CD14-positive monocyte (primary cell): ENCODE measurements around the gene RNASE1. TPM values are rescaled to one million over a fixed set of nuclear protein-coding genes. Genes with fewer than 3 reads are reported as not detected.

Source experiments
- DNase-seq, 3 donors: peaks; one replicate each; pipeline ENCODE4 v3.0.0-alpha.2; 2011 to 2022
- H2AFZ ChIP-seq: 2 replicates; pipeline ENCODE4 v1.6.0; 2012; ENCODE audit warnings: mild to moderate bottlenecking, low read depth, low read length, inconsistent platforms; ENCODE audit not compliant: insufficient read depth, poor library complexity, severe bottlenecking
- H3K27ac ChIP-seq, 2 donors: 1 replicate in 1 of 2; 2 replicates in 1 of 2; pipeline ENCODE4 v1.5.1; 2012 to 2013; ENCODE audit warnings: low read length in 2 of 2, control low read depth in 1 of 2, inconsistent platforms in 1 of 2, low read depth in 1 of 2, mild to moderate bottlenecking in 1 of 2
- H3K27me3 ChIP-seq, 2 donors: one replicate each; pipeline versions ENCODE4 v1.6.0 to v1.6.1; 2011 to 2013; ENCODE audit warnings: low read length in 2 of 2; ENCODE audit not compliant: control insufficient read depth in 2 of 2, insufficient read depth in 2 of 2
- H3K36me3 ChIP-seq, 2 donors: replicated peaks in 1 of 2; 1 replicate in 1 of 2; 2 replicates in 1 of 2; pipeline versions ENCODE4 v1.5.1 to v1.6.1; 2012 to 2013; ENCODE audit warnings: low read length in 2 of 2, control low read depth in 1 of 2, inconsistent platforms in 1 of 2, mild to moderate bottlenecking in 1 of 2; ENCODE audit not compliant: insufficient read depth in 2 of 2, control insufficient read depth in 1 of 2
- H3K4me1 ChIP-seq, 2 donors: 1 replicate in 1 of 2; 2 replicates in 1 of 2; pipeline versions ENCODE4 v1.5.1 to v1.6.1; 2012 to 2013; ENCODE audit warnings: low read length in 2 of 2, control low read depth in 1 of 2, inconsistent platforms in 1 of 2, mild to moderate bottlenecking in 1 of 2, moderate library complexity in 1 of 2; ENCODE audit not compliant: insufficient read depth in 2 of 2, control insufficient read depth in 1 of 2
- H3K4me2 ChIP-seq: replicated peaks from 2 replicates; pipeline ENCODE3; 2012; ENCODE audit warnings: low read length, moderate library complexity, mild to moderate bottlenecking; ENCODE audit not compliant: poor library complexity, severe bottlenecking; ENCODE audit errors: extremely low read depth
- H3K4me3 ChIP-seq, 3 experiments: fragments of 200-600 bp in 1 of 3; sonication (generic) in 1 of 3; replicated peaks in 1 of 3; 1 replicate in 2 of 3; 2 replicates in 1 of 3; pipeline ENCODE4 v1.5.1; 2011 to 2013; ENCODE audit warnings: low read length in 3 of 3, mild to moderate bottlenecking in 3 of 3, control low read depth in 2 of 3, low read depth in 2 of 3, inconsistent platforms in 1 of 3, moderate library complexity in 1 of 3
- H3K79me2 ChIP-seq: 2 replicates; pipeline ENCODE4 v1.6.0; 2012; ENCODE audit warnings: mild to moderate bottlenecking, control low read depth, inconsistent platforms, low read length, moderate library complexity; ENCODE audit not compliant: insufficient read depth
- H3K9ac ChIP-seq: 2 replicates; pipeline ENCODE4 v1.6.0; 2017; ENCODE audit warnings: low read length, mild to moderate bottlenecking; ENCODE audit not compliant: insufficient read depth, poor library complexity, severe bottlenecking
- H3K9me3 ChIP-seq, 2 donors: replicated peaks in 1 of 2; 1 replicate in 1 of 2; 2 replicates in 1 of 2; pipeline versions ENCODE4 v1.5.1 to v1.6.1; 2012 to 2013; ENCODE audit warnings: low read length in 2 of 2, control low read depth in 1 of 2; ENCODE audit not compliant: control insufficient read depth in 1 of 2, insufficient read depth in 1 of 2
- H4K20me1 ChIP-seq: 2 replicates; pipeline ENCODE4 v1.6.0; 2012; ENCODE audit warnings: mild to moderate bottlenecking, low read length, control low read depth, moderate library complexity; ENCODE audit not compliant: insufficient read depth
- H3K27ac Mint-ChIP-seq, 7 donors: one replicate each; pipeline ENCODE4 v1.8.0; 2020; ENCODE audit warnings: mild to moderate bottlenecking in 7 of 7, mixed read lengths in 7 of 7, moderate library complexity in 6 of 7, inconsistent platforms in 2 of 7
- H3K27me3 Mint-ChIP-seq, 3 donors: one replicate each; pipeline ENCODE4 v1.8.0; 2021 to 2022; ENCODE audit warnings: low read depth in 3 of 3, mild to moderate bottlenecking in 3 of 3, mixed read lengths in 3 of 3, moderate library complexity in 3 of 3, inconsistent platforms in 1 of 3
- H3K36me3 Mint-ChIP-seq, 2 donors: one replicate each; pipeline ENCODE4 v1.8.0; 2020; ENCODE audit warnings: mixed read lengths in 2 of 2, inconsistent platforms in 1 of 2, mild to moderate bottlenecking in 1 of 2
- H3K4me1 Mint-ChIP-seq: one replicate; pipeline ENCODE4 v1.8.0; 2020; ENCODE audit warnings: mild to moderate bottlenecking, mixed read lengths
- H3K4me3 Mint-ChIP-seq, 2 donors: one replicate each; pipeline ENCODE4 v1.8.0; 2020; ENCODE audit warnings: mild to moderate bottlenecking in 2 of 2, mixed read lengths in 2 of 2, moderate library complexity in 1 of 2
- H3K9me3 Mint-ChIP-seq, 7 donors: one replicate each; pipeline ENCODE4 v1.8.0; 2020 to 2022; ENCODE audit warnings: mixed read lengths in 7 of 7, mild to moderate bottlenecking in 6 of 7, moderate library complexity in 6 of 7, inconsistent platforms in 2 of 7
- WGBS: methylation state at CpG from one replicate; pipeline ENCODE4 v1.1.5; 2013; ENCODE audit warnings: missing lambda C conversion rate; ENCODE audit not compliant: insufficient coverage; 5-methylcytosine and 5-hydroxymethylcytosine counted together
- intact Hi-C, 2 donors: fragments of 100-400 bp; cut with micrococcal nuclease; formaldehyde crosslinking; loops; one replicate each; pipeline versions ENCODE4 v1.15.0 to v1.15.1; 2023
- polyA plus RNA-seq, 3 donors: library from polyadenylated mRNA; depleted of rRNA in 1 of 3; unstranded in 2 of 3; stranded (reverse) in 1 of 3; fragments of 300-500 nt in 2 of 3; fragments of >200 nt in 1 of 3; fragmentation: Illumina TruSeq in 2 of 3; gene quantifications; 1 replicate in 2 of 3; 2 replicates in 1 of 3; pipeline ENCODE4 v1.2.3, GENCODE V29; 2012 to 2021
- TF ChIP-seq, protein P1 (sequence below): fragments of 200-600 bp; IDR thresholded peaks from one replicate; pipeline ENCODE4 v1.8.0; 2022; ENCODE audit warnings: antibody characterized with exemption, mild to moderate bottlenecking

The RNASE1 gene
- polyA plus RNA-seq, 3 donors: 2.1 to 191 (median 11.3) TPM

DNA sequence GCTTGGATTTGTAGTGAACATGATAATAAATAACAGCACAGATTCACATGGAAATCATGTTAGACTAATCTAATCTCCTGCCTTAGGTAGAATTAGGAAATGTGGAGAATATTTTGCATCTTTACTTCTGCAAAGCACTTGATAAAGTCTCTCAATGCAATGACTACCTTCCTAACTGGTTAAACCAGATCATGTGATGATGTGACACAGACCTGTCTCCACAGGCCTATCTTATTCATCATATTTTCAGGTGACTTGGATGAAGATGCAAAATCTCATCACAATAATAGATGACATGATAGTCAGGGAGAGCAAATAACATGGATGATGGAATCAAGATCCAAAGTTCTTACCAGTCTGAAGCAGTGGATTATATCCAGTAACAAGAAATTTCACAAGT lies 38.5 kb upstream of the RNASE1 start:
- Mint-ChIP-seq H3K9me3 (peaks cover 0 to 2% (median 0%) of the 10 kb centered on the region in 7 donors), H3K4me1 (peaks cover 16% of the 10 kb centered on the region), H3K27ac (no peak overlapping the region), H3K4me3 (no peak overlapping the region), H3K36me3 (peaks cover 0 to 2% of the 10 kb centered on the region in 2 donors), H3K27me3 (peaks cover 0 to 6% (median 1%) of the 10 kb centered on the region in 3 donors)
- peaks cover 4 to 8% of the 10 kb centered on the region in 2 donors for H3K4me1 ChIP-seq
- no peak overlapping the region for H3K4me3 ChIP-seq
- TF ChIP-seq, protein P1, sequence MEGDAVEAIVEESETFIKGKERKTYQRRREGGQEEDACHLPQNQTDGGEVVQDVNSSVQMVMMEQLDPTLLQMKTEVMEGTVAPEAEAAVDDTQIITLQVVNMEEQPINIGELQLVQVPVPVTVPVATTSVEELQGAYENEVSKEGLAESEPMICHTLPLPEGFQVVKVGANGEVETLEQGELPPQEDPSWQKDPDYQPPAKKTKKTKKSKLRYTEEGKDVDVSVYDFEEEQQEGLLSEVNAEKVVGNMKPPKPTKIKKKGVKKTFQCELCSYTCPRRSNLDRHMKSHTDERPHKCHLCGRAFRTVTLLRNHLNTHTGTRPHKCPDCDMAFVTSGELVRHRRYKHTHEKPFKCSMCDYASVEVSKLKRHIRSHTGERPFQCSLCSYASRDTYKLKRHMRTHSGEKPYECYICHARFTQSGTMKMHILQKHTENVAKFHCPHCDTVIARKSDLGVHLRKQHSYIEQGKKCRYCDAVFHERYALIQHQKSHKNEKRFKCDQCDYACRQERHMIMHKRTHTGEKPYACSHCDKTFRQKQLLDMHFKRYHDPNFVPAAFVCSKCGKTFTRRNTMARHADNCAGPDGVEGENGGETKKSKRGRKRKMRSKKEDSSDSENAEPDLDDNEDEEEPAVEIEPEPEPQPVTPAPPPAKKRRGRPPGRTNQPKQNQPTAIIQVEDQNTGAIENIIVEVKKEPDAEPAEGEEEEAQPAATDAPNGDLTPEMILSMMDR: no peak
- H4K20me1 ChIP-seq: no peaks in the 10 kb centered on the region
- H3K36me3 ChIP-seq: no peaks in the 10 kb centered on the region
- H3K4me2 ChIP-seq: no peak overlapping the region
- intact Hi-C loops: loop anchor here in 1 of 2 donors (10.0 kb wide), 1 partner anchor 56 kb away; the partner anchor contains the start of gene RNASE6
- DNase-seq: no peak
- H2AFZ ChIP-seq: no peak overlapping the region
- no peak overlapping the region for H3K27ac ChIP-seq
- H3K9me3 ChIP-seq: no peaks in the 10 kb centered on the region
- no peak overlapping the region for H3K9ac ChIP-seq
- H3K27me3 ChIP-seq: no peaks in the 10 kb centered on the region
- H3K79me2 ChIP-seq: no peaks in the 10 kb centered on the region

DNA sequence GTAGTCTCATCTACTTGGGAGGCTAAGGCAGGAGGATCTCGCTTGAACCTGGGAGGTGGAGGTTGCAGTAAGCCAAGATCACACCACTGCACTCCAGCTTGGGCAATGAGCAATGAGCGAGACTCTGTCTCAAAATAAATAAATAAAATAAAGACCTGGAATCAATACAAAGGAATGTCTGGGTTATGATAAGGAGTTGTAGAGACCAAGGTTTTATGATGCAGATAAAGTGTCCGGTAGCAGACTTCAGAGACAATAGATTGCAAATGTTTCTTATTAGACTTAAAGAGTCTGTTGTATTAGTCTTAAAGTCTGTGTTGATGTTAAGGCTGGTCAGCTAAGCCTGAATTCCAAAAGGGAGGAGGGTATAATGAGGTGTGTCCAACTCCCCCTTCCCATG lies 35.2 kb upstream of the RNASE1 start:
- H3K36me3 Mint-ChIP-seq: no peaks in the 10 kb centered on the region
- WGBS: 100% methylated on average over 1 of the region's 3 CpGs
- H3K27ac ChIP-seq: no peak overlapping the region
- H3K27me3 ChIP-seq: no peaks in the 10 kb centered on the region
- H3K4me1 Mint-ChIP-seq: peaks cover 11% of the 10 kb centered on the region
- peaks cover 0 to 6% (median 1%) of the 10 kb centered on the region in 3 donors for H3K27me3 Mint-ChIP-seq
- no peaks in the 10 kb centered on the region for H3K36me3 ChIP-seq
- H2AFZ ChIP-seq: no peak overlapping the region
- TF ChIP-seq, protein P1: no peak
- no peaks in the 10 kb centered on the region for H3K9me3 ChIP-seq
- peaks cover 0 to 2% (median 0%) of the 10 kb centered on the region in 7 donors for H3K9me3 Mint-ChIP-seq
- H4K20me1 ChIP-seq: no peaks in the 10 kb centered on the region
- H3K4me3 Mint-ChIP-seq: no peak overlapping the region
- intact Hi-C loops: no loop called here
- no peak for DNase-seq
- no peak overlapping the region for H3K9ac ChIP-seq
- H3K27ac Mint-ChIP-seq: peak overlapping the region in 1 of 7 donors; percentile 27
- no peak overlapping the region for H3K4me3 ChIP-seq
- no peaks in the 10 kb centered on the region for H3K79me2 ChIP-seq
- H3K4me2 ChIP-seq: no peak overlapping the region
- peaks cover 0 to 5% of the 10 kb centered on the region in 2 donors for H3K4me1 ChIP-seq
